Thyroid gland (tissue), 4 donors: ENCODE results near the gene BRSK1. TPM values are rescaled to one million over a fixed set of nuclear protein-coding genes. Genes with fewer than 3 reads are reported as not detected.

Experiments
- DNase-seq, 2 donors: peaks; one replicate each; pipeline ENCODE4 v3.0.0-alpha.2; 2019
- H3K27ac ChIP-seq, 3 donors: fragments of 200-600 bp; sonication (generic); 1 replicate in 2 of 3; 2 replicates in 1 of 3; pipeline ENCODE4 v1.5.1; 2016 to 2019; ENCODE audit warnings: mild to moderate bottlenecking in 1 of 3, moderate library complexity in 1 of 3
- H3K27me3 ChIP-seq: fragments of 200-600 bp; sonication (generic); one replicate; pipeline ENCODE4 v1.5.1; 2019
- H3K36me3 ChIP-seq, 2 donors: fragments of 200-600 bp; sonication (generic); one replicate each; pipeline ENCODE4 v1.5.1; 2016 to 2019
- H3K4me1 ChIP-seq, 2 donors: fragments of 200-600 bp; sonication (generic); one replicate each; pipeline ENCODE4 v1.5.1; 2017 to 2019
- H3K4me3 ChIP-seq, 3 donors: fragments of 200-600 bp; sonication (generic); replicated peaks in 1 of 3; 1 replicate in 2 of 3; 2 replicates in 1 of 3; pipeline ENCODE4 v1.5.1; 2016; ENCODE audit warnings: mild to moderate bottlenecking in 1 of 3
- H3K9me3 ChIP-seq: fragments of 200-600 bp; sonication (generic); one replicate; pipeline ENCODE4 v1.5.1; 2017
- CTCF ChIP-seq, 6 experiments: fragments of 200-600 bp in 3 of 6; fragments of 450-650 bp in 3 of 6; sonication (generic) in 3 of 6; IDR thresholded peaks; one replicate each; pipeline ENCODE4 v1.5.1; 2016 to 2019; ENCODE audit warnings: antibody characterized with exemption in 6 of 6, mild to moderate bottlenecking in 2 of 6, inconsistent platforms in 1 of 6, moderate library complexity in 1 of 6
- POLR2A ChIP-seq, 2 donors: fragments of 450-650 bp; IDR thresholded peaks; one replicate each; pipeline ENCODE4 v1.6.1; 2017; ENCODE audit warnings: antibody characterized with exemption in 2 of 2, mild to moderate bottlenecking in 2 of 2, moderate library complexity in 1 of 2
- WGBS, 2 donors: methylation state at CpG; one replicate each; pipeline ENCODE4 v1.1.5; 2017; 5-methylcytosine and 5-hydroxymethylcytosine counted together
- intact Hi-C: fragments of 100-400 bp; cut with DNase I; formaldehyde crosslinking; loops from one replicate; pipeline ENCODE4 v1.15.1; 2023
- total RNA-seq, 4 donors: library from RNA; depleted of rRNA; stranded (reverse); fragments of >200 nt; gene quantifications; one replicate each; pipeline ENCODE4 v1.2.3, GENCODE V29; 2016

BRSK1 gene
- total RNA-seq, 4 donors from 2014 or later: 0.83 to 1.2 TPM; not detected in 2

GRCh38 chr19:55304279-55304978 is 20.6 kb downstream of the BRSK1 start:
- 91% methylated on average over 18 to 27 of the region's 39 CpGs for WGBS, 2 donors
- no peak for DNase-seq
- no peaks in the 10 kb centered on the region for H3K36me3 ChIP-seq
- intact Hi-C loops: loop anchor here (10.0 kb wide), 2 partner anchors 120 to 200 kb away; no protein-coding TSS in a partner anchor
- no peak overlapping the region for H3K27ac ChIP-seq
- TF ChIP-seq CTCF (IDR thresholded peaks at IDR 0.05): no peak
- TF ChIP-seq POLR2A (IDR thresholded peaks at IDR 0.05): no peak
- peaks cover 5 to 6% of the 10 kb centered on the region in 2 donors for H3K4me1 ChIP-seq
- no peaks in the 10 kb centered on the region for H3K27me3 ChIP-seq
- no peaks in the 10 kb centered on the region for H3K9me3 ChIP-seq
- no peak overlapping the region for H3K4me3 ChIP-seq

- DNase-seq: no peak
- TF ChIP-seq CTCF (IDR thresholded peaks at IDR 0.05): no peak
- peaks cover 5 to 6% of the 10 kb centered on the region in 2 donors for H3K4me1 ChIP-seq
- H3K4me3 ChIP-seq: no peak overlapping the region
- H3K27ac ChIP-seq: no peak overlapping the region
- H3K27me3 ChIP-seq: no peaks in the 10 kb centered on the region
- H3K9me3 ChIP-seq: no peaks in the 10 kb centered on the region
- H3K36me3 ChIP-seq: no peaks in the 10 kb centered on the region
- 77 to 80% methylated on average over 13 to 14 of the region's 14 CpGs for WGBS, 2 donors
- intact Hi-C loops: loop anchor here (10.0 kb wide), 2 partner anchors 120 to 200 kb away; no protein-coding TSS in a partner anchor
Measured at GRCh38 chr19:55304980-55305379, 21.2 kb downstream of the BRSK1 start.

- Histone ChIP-seq H3K36me3 (no peaks in the 10 kb centered on the region), H3K9me3 (no peaks in the 10 kb centered on the region), H3K27me3 (no peaks in the 10 kb centered on the region), H3K27ac (no peak overlapping the region), H3K4me1 (peaks cover 5 to 6% of the 10 kb centered on the region in 2 donors), H3K4me3 (no peak overlapping the region)
- no peak for DNase-seq
- TF ChIP-seq CTCF (IDR thresholded peaks at IDR 0.05) (no peak), POLR2A (IDR thresholded peaks at IDR 0.05) (no peak)
- 78 to 89% methylated on average over 9 of the region's 9 CpGs for WGBS, 2 donors
- intact Hi-C loops: loop anchor here (10.0 kb wide), 2 partner anchors 119 to 199 kb away; no protein-coding TSS in a partner anchor
Measured at GRCh38 chr19:55305491-55305890, 21.7 kb downstream of the BRSK1 start.

- WGBS, 2 donors: 90 to 94% methylated on average over 12 to 17 of the region's 17 CpGs
- Histone ChIP-seq H3K27me3 (no peaks in the 10 kb centered on the region), H3K4me1 (peaks cover 5 to 6% of the 10 kb centered on the region in 2 donors), H3K27ac (no peak overlapping the region), H3K9me3 (no peaks in the 10 kb centered on the region), H3K36me3 (no peaks in the 10 kb centered on the region), H3K4me3 (no peak overlapping the region)
- intact Hi-C loops: loop anchor here (10.0 kb wide), 2 partner anchors 119 to 199 kb away; no protein-coding TSS in a partner anchor
- TF ChIP-seq POLR2A (IDR thresholded peaks at IDR 0.05) (no peak), CTCF (IDR thresholded peaks at IDR 0.05) (no peak)
- DNase-seq: no peak
Measured at GRCh38 chr19:55305983-55306562, 22.3 kb downstream of the BRSK1 start.

GRCh38 chr19:55306712-55307111 is 22.9 kb downstream of the BRSK1 start:
- no peaks in the 10 kb centered on the region for H3K27me3 ChIP-seq
- no peaks in the 10 kb centered on the region for H3K36me3 ChIP-seq
- H3K4me1 ChIP-seq: peaks cover under 1 to 4% of the 10 kb centered on the region in 2 donors
- no peaks in the 10 kb centered on the region for H3K9me3 ChIP-seq
- TF ChIP-seq CTCF (IDR thresholded peaks at IDR 0.05) (no peak), POLR2A (IDR thresholded peaks at IDR 0.05) (no peak)
- 87 to 90% methylated on average over 3 of the region's 3 CpGs for WGBS, 2 donors
- no peak overlapping the region for H3K27ac ChIP-seq
- no peak for DNase-seq
- intact Hi-C loops: loop anchor here (10.0 kb wide), 2 partner anchors 118 to 198 kb away; no protein-coding TSS in a partner anchor
- H3K4me3 ChIP-seq: no peak overlapping the region
